Bronchial epithelial cell (primary cell): Measurements from ENCODE around the gene DDX18. TPM values are rescaled to one million over a fixed set of nuclear protein-coding genes. Genes with fewer than 3 reads are reported as not detected.
"Not testable (repeated sequence)": the region's sequence is repeated elsewhere in the genome, so short reads cannot be mapped to it uniquely, and the experiment has no call there.

Experiments
- DNase-seq: peaks from one replicate; pipeline ENCODE4 v3.0.0-alpha.2; 2010; ENCODE audit warnings: low read depth
- FAIRE-seq: peaks from 2 replicates; lab custom pipeline; 2011; peaks lifted over from hg19 to GRCh38; lab: Jason Lieb, UNC
- H3K27me3 ChIP-seq: 2 replicates; pipeline ENCODE4 v1.5.1; 2011; ENCODE audit warnings: low read length; ENCODE audit not compliant: control insufficient read depth, insufficient read depth
- H3K36me3 ChIP-seq: 2 replicates; pipeline ENCODE4 v1.5.1; 2011; ENCODE audit warnings: low read length; ENCODE audit not compliant: control insufficient read depth, insufficient read depth
- H3K4me3 ChIP-seq: 2 replicates; pipeline ENCODE4 v1.5.1; 2011; ENCODE audit warnings: mild to moderate bottlenecking, low read depth, low read length, control low read depth
- total RNA-seq: library from RNA; depleted of rRNA; stranded (reverse); fragments of >200 nt; gene quantifications from 2 replicates; pipeline ENCODE4 v1.2.1, GENCODE V29; 2014
- TF ChIP-seq, protein P1 (sequence below): IDR thresholded peaks from 2 replicates; pipeline ENCODE4 v1.5.1; 2011; ENCODE audit warnings: mild to moderate bottlenecking, moderate library complexity, low read length, control low read depth, inconsistent platforms; ENCODE audit not compliant: insufficient read depth, severe bottlenecking

The DDX18 gene
- total RNA-seq, 1 donor from 2014 or later, result 74.8 TPM

- no peak for DNase-seq
- no peak overlapping the region for H3K4me3 ChIP-seq
- TF ChIP-seq, protein P1, sequence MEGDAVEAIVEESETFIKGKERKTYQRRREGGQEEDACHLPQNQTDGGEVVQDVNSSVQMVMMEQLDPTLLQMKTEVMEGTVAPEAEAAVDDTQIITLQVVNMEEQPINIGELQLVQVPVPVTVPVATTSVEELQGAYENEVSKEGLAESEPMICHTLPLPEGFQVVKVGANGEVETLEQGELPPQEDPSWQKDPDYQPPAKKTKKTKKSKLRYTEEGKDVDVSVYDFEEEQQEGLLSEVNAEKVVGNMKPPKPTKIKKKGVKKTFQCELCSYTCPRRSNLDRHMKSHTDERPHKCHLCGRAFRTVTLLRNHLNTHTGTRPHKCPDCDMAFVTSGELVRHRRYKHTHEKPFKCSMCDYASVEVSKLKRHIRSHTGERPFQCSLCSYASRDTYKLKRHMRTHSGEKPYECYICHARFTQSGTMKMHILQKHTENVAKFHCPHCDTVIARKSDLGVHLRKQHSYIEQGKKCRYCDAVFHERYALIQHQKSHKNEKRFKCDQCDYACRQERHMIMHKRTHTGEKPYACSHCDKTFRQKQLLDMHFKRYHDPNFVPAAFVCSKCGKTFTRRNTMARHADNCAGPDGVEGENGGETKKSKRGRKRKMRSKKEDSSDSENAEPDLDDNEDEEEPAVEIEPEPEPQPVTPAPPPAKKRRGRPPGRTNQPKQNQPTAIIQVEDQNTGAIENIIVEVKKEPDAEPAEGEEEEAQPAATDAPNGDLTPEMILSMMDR, result no peak
- H3K36me3 ChIP-seq, result no peaks in the 10 kb centered on the region
- FAIRE-seq, result no peak
- H3K27me3 ChIP-seq, result no peaks in the 10 kb centered on the region
Measured at GRCh38 chr2:117776888-117777287, 37.6 kb upstream of the DDX18 start.

GRCh38 chr2:117785740-117786139, 28.8 kb upstream of the DDX18 start:
- TF ChIP-seq, protein P1, result peak; percentile 66
- DNase-seq, result peak; percentile 53
- FAIRE-seq, result no peak
- Histone ChIP-seq H3K27me3 (no peaks in the 10 kb centered on the region), H3K4me3 (no peak overlapping the region), H3K36me3 (no peaks in the 10 kb centered on the region)

- H3K36me3 ChIP-seq, result no peaks in the 10 kb centered on the region
- no peak overlapping the region for H3K4me3 ChIP-seq
- no peaks in the 10 kb centered on the region for H3K27me3 ChIP-seq
- FAIRE-seq (no peak), DNase-seq (peak; percentile 58)
- TF ChIP-seq, protein P1, result no peak
Measured at GRCh38 chr2:117786520-117786919, 28.0 kb upstream of the DDX18 start.

- DNase-seq (no peak), FAIRE-seq (no peak)
- TF ChIP-seq, protein P1, result no peak
- H3K36me3 ChIP-seq, result no peaks in the 10 kb centered on the region
- H3K27me3 ChIP-seq, result no peaks in the 10 kb centered on the region
- H3K4me3 ChIP-seq, result no peak overlapping the region
Measured at GRCh38 chr2:117789505-117789904, 25.0 kb upstream of the DDX18 start.

DNA sequence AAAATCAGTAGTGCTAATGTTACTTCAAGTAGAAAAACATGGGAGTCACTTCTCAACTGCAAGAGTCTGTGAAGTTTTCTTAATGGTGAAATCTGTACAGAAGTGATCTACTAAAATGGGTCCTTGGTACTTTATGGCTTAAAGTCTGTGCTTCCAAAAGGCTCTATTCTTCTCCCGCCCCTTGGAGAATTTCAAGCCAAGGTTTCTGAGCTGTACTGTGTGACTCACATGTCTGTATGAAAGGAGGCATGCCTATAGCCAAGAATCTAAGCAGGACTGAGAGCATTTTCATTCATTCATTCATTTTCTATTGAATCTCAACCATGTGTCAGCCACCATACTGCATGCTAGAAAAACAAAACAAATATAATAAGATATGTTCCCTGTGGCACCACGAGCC, 19.8 kb upstream of the DDX18 start:
- no peak overlapping the region for H3K4me3 ChIP-seq
- no peaks in the 10 kb centered on the region for H3K27me3 ChIP-seq
- no peaks in the 10 kb centered on the region for H3K36me3 ChIP-seq
- TF ChIP-seq, protein P1, result no peak
- peak; percentile 44 for DNase-seq
- no peak for FAIRE-seq

- peak; percentile 40 for DNase-seq
Measured at GRCh38 chr2:117801826-117802225, 12.7 kb upstream of the DDX18 start.

GRCh38 chr2:117803644-117804325, 10.7 kb upstream of the DDX18 start:
- DNase-seq, H3K36me3 ChIP-seq, H3K27me3 ChIP-seq, FAIRE-seq: not testable (repeated sequence)
- peak overlapping the region; percentile 20 for H3K4me3 ChIP-seq

More at GRCh38 chr2:117801826-117802225, 12.7 kb upstream of the DDX18 start:
- no peaks in the 10 kb centered on the region for H3K27me3 ChIP-seq
- no peak for FAIRE-seq
- no peaks in the 10 kb centered on the region for H3K36me3 ChIP-seq
- TF ChIP-seq, protein P1, result no peak
- H3K4me3 ChIP-seq, result no peak overlapping the region
